Vagina (tissue), 2 donors: ENCODE measurements around the gene KHDRBS1.

Experiments used
- POLR2A ChIP-seq, 2 donors: fragments of 450-650 bp; IDR thresholded peaks; one replicate each; pipeline ENCODE4 v1.6.1; 2017; ENCODE audit warnings: antibody characterized with exemption in 2 of 2, mild to moderate bottlenecking in 2 of 2, moderate library complexity in 2 of 2
- TF ChIP-seq, protein P1 (sequence below), 3 experiments: fragments of 450-650 bp in 2 of 3; fragments of 200-600 bp in 1 of 3; sonication (generic) in 1 of 3; IDR thresholded peaks; one replicate each; pipeline ENCODE4 v1.5.1; 2017 to 2019; ENCODE audit warnings: antibody characterized with exemption in 3 of 3, mild to moderate bottlenecking in 2 of 3, moderate library complexity in 2 of 3

DNA sequence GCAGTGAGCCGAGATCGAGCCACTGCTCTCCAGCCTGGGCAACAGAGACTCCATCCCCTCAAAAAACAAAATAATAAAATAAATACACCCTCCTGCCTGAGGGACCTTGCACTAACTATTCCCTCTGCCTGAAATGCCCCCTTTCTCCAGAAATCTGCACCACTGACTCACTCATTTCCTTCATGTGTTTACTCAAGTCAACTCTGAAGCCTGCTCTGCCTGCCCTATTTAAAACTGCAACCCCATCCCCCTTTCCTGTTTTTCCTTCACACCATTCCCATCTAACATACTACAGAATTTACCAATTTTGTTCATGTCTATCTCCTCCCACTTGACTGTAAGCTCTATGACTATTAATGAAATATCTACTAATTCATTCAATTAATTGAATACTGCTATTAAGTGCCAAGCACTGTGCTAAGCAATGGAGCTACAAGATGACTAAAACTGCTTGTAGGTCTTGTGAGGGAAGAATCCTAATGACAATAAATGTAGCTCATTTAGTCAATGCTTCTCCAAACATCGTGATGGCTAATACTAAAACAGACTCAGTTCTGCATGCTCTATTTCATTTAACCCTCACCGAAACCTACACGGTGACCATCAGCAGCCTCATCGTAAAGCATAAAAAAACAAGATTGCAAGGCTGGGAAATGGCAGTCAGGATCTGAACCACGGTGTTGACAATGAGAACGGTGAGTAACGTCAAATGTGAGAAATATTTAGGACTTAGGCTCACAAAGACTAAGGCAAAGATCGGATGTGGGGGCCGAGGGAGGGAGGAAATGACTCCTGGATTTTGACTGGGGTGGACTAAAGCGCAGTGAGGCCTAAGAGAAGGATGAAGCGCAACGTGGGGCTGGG is 58.3 kb downstream of the KHDRBS1 start:
- TF ChIP-seq POLR2A (IDR thresholded peaks at IDR 0.05) = no peak
- TF ChIP-seq, protein P1, sequence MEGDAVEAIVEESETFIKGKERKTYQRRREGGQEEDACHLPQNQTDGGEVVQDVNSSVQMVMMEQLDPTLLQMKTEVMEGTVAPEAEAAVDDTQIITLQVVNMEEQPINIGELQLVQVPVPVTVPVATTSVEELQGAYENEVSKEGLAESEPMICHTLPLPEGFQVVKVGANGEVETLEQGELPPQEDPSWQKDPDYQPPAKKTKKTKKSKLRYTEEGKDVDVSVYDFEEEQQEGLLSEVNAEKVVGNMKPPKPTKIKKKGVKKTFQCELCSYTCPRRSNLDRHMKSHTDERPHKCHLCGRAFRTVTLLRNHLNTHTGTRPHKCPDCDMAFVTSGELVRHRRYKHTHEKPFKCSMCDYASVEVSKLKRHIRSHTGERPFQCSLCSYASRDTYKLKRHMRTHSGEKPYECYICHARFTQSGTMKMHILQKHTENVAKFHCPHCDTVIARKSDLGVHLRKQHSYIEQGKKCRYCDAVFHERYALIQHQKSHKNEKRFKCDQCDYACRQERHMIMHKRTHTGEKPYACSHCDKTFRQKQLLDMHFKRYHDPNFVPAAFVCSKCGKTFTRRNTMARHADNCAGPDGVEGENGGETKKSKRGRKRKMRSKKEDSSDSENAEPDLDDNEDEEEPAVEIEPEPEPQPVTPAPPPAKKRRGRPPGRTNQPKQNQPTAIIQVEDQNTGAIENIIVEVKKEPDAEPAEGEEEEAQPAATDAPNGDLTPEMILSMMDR (IDR thresholded peaks at IDR 0.05) = no peak
